ENCODE data around the gene NSUN6.
"Not testable (repeated sequence)": the region's sequence is repeated elsewhere in the genome, so short reads cannot be mapped to it uniquely, and the experiment has no call there.

The NSUN6 gene

DNA sequence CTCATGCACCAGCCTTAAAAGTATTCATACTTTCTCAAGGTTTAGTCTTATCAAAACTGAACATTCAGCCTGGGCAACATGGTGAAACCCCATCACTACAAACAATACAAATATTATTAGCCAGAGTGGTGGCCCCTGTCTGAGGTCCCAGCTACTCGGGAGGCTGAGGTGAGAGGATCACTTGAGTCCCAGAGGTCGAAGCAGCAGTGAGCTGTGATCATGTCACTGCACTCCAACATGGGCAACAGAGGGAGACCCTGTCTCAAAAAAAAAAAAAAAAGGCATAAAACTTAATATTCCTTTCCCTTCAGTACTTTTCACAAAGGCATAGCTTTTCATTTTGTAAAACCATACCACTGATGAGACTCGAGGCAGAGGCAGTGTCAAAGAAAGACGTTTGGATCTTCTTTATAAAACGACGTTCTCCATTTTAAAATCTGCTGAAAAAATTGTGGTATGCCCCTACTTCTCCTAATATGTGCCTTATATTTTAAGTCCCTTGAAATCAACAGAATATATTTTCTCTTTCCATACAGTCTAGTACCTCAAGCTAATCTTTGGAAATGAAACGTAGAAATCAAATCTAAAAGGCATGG, 1.9 kb downstream of the NSUN6 start:
- peak; percentile 35 to 44 for DNase-seq
- no peak for TF ChIP-seq GATA1 (IDR thresholded peaks at IDR 0.05; ENCODE audit: low read depth, low read length)
- TF ChIP-seq POLR2A (IDR thresholded peaks at IDR 0.05; ENCODE audit: low read length), result no peak

DNA sequence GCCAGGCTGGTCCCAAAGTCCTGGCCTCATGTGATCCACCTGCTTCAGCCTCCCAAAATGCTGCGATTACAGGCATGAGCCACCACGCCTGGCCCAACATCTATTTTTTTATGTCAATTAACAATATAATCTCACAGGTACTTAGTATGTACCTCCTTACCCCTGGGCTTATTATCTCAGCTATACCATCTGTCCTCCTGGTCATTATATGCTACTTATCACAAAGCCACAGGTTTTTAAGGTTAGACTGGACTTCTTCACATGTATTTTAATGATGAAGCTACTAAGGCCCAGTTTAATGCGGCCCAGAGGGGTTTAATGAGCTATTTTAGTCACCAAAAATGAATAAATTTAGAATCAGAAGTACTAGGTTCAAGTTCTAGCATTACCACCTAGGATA, 3.4 kb downstream of the NSUN6 start:
- no peak for TF ChIP-seq GATA1 (IDR thresholded peaks at IDR 0.05; ENCODE audit: low read depth, low read length)
- TF ChIP-seq POLR2A (IDR thresholded peaks at IDR 0.05; ENCODE audit: low read length), result no peak
- DNase-seq, result peak in 1 of 2 experiments; percentile 19

DNA sequence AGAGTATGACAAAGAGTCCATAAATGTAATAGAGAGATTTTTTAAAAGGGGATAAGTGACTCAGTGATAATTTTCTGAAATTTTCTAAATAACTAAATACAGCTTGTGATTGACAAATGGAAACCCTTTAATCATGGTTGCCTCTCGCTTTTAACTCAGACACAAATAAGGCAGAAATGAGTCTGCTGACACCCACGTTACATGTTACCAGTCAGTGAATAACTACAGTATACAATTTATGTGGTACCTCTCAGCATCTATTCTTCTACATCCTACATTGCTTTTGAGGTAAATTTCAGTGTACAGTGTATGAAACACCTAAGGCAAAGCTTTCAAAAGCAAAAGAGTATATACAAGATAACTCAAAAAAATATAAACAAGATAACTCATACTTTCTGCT, 4.2 kb downstream of the NSUN6 start:
- no peak for TF ChIP-seq POLR2A (IDR thresholded peaks at IDR 0.05; ENCODE audit: low read length)
- TF ChIP-seq GATA1 (IDR thresholded peaks at IDR 0.05; ENCODE audit: low read depth, low read length), result no peak
- no peak for DNase-seq

DNA sequence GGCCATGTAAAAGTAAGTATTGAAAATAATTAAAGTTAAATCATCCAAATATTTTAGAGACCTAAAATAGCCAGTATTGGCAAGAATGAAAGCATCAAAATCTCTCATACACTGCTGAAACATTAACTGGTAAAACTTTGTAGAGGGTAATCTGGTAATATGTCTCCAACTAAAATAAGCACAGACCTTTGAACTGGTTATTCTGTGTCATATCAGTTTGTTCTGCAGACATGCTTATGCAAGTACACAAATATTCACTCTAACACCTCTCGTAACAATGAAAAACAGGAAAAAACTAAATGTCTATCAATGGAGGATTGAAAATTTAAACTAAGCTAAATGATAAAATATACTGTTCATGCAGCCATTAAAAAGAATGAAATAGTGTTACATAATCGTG, 11.7 kb downstream of the NSUN6 start:
- DNase-seq, result not testable (repeated sequence)

DNA sequence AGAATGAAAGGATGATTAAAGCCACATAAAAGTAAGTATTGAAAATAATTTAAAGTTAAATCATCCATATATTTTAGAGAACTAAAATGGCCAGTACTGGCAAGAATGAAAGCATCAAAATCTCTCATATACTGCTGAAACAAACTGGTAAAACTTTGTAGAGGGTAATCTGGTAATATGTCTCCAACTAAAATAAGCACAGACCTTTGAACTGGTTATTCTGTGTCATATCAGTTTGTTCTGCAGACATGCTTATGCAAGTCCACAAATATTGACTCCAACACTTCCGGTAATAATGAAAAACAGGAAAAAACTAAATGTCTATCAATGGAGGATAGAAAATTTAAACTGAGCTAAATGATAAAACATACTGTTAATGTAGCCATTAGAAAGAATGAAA, 14.0 kb downstream of the NSUN6 start:
- not testable (repeated sequence) for DNase-seq

DNA sequence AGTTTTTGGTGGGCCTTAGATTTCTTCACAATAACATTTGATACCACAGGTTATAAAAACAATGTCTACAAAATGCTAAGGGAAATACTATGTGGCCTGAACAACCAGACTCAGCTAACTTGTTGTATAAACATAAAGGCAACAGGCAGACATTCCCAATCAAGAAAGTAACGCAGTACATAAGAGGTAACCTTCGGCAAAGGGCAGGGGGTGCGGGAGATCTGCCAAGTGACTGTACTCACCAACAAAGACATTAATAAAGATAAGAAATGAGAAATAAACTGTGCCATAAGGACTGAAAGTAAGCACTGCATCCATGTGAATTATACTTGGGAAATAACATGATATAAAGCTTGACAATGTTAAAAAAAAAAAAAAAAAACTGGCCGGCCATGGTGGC, 15.4 kb downstream of the NSUN6 start:
- TF ChIP-seq GATA1 (IDR thresholded peaks at IDR 0.05; ENCODE audit: low read depth, low read length) (no peak), POLR2A (IDR thresholded peaks at IDR 0.05; ENCODE audit: low read length) (no peak)
- no peak for DNase-seq

DNA sequence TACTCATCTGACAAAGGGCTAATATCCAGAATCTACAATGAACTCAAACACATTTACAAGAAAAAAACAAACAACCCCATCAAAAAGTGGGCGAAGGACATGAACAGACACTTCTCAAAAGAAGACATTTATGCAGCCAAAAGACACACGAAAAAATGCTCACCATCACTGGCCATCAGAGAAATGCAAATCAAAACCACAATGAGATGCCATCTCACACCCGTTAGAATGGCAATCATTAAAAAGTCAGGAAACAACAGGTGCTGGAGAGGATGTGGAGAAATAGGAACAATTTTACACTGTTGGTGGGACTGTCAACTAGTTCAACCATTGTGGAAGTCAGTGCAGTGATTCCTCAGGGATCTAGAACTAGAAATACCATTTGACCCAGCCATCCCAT, 18.9 kb downstream of the NSUN6 start:
- DNase-seq, result not testable (repeated sequence)

DNA sequence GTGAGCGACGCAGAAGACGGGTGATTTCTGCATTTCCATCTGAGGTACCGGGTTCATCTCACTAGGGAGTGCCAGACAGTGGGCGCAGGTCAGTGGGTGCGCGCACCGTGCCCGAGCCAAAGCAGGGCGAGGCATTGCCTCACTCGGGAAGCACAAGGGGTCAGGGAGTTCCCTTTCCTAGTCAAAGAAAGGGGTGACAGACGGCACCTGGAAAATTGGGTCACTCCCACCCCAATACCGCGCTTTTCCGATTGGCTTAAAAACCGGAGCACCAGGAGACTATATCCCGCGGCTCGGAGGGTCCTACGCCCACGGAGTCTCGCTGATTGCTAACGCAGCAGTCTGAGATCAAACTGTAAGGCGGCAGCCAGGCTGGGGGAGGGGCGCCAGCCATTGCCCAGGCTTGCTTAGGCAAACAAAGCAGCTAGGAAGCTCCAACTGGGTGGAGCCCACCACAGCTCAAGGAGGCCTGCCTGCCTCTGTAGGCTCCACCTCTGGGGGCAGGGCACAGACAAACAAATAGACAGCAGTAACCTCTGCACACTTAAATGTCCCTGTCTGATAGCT, 23.9 kb downstream of the NSUN6 start:
- peak; percentile 71 to 76 for DNase-seq

DNA sequence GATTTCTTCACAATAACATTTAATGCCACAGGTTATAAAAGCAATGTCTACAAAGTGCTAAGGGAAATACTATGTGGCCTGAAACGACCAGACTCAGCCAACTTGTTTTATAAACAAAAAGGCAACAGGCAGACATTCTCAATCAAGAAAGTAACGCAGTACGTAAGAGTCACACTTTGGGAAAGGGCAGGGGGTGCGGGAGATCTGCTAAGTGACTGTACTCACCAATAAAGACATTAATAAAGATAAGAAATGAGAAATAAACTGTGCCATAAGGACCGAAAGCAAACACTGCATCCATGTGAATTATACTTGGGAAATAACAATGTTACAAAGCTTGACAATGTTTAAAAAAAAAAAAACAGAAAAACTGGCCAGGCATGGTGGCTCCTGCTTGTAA, 25.5 kb downstream of the NSUN6 start:
- DNase-seq, result no peak
- TF ChIP-seq POLR2A (IDR thresholded peaks at IDR 0.05; ENCODE audit: low read length) (no peak), GATA1 (IDR thresholded peaks at IDR 0.05; ENCODE audit: low read depth, low read length) (no peak)

DNA sequence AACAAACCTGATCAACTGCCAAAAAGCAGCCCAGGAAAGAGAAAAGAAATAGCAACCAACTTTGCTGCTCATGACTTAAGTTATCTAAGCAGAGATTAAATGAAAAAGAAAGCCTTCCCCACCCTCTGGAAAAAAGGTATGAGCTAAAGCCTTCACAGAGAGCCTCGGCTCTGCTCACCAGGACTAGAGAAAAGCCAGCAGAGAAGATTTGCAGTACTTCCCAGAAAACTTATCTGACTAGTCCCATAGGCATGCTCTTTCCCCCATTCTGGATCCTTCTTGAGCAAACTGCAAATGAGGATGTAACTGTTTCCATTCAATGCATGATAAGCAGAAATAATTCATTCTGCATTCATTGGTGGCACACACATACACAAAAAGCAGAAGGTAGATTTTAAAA, 27.7 kb downstream of the NSUN6 start:
- DNase-seq, result not testable (repeated sequence)

DNA sequence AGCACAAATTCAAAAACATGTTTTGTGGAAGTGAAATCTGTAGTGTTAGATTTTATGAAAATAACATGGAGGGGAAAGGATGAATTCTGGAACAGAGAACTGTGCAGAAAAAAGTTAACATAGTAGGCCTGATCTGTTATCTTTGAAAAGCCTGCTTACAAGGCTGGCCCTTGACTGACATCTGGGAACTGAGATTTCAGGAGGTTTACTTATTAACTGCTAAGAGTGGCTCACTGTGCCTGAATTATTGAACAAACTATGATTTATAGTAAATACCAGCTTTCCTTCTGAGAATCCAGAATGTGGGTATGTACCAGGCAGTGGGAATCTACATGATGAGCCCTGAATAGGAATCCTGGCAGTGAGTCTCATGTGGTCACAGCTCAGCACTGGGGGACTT, 30.5 kb downstream of the NSUN6 start:
- TF ChIP-seq GATA1 (IDR thresholded peaks at IDR 0.05; ENCODE audit: low read depth, low read length), result no peak
- no peak for TF ChIP-seq POLR2A (IDR thresholded peaks at IDR 0.05; ENCODE audit: low read length)
- no peak for DNase-seq

DNA sequence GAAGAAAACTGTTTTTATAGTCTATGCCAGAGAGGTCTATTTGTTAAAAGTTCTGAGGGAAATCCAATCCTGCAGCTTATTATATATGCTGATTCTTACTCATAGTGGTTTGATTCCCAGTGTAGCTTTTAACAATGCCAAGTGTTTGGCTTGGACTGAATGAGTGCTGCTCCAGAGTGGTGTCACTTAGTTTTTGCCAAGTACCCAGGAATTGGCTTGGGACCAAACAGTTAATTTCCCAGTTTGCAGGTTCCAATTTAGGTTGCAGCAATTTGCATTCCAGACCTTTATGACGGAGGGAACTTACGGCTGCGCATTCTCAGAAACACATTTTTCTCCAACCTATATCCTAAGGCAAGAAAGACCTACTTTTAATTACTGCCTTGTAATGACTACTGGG, 32.4 kb downstream of the NSUN6 start:
- no peak for TF ChIP-seq POLR2A (IDR thresholded peaks at IDR 0.05; ENCODE audit: low read length)
- TF ChIP-seq GATA1 (IDR thresholded peaks at IDR 0.05; ENCODE audit: low read depth, low read length), result no peak

DNA sequence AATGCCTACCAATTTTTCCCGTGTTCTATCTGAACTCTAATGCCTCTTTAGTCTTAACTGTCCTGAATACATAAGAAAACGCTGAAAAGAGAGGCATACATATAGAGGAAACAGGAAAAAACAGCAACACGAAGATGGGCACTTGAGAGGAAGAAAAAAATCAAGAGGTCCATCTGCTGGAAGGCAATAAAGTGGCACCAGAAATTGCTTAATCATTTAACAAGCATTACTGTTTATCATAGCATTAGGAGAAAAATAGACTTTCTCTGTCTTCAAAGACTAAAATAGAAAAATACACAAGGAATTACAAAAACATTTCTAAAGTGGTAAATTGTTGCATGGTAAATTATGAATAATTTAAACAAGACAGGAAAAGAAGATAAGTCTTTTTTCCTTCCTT, 35.0 kb downstream of the NSUN6 start:
- no peak for DNase-seq

More for the DNA sequence above, 32.4 kb downstream of the NSUN6 start:
- no peak for DNase-seq

DNA sequence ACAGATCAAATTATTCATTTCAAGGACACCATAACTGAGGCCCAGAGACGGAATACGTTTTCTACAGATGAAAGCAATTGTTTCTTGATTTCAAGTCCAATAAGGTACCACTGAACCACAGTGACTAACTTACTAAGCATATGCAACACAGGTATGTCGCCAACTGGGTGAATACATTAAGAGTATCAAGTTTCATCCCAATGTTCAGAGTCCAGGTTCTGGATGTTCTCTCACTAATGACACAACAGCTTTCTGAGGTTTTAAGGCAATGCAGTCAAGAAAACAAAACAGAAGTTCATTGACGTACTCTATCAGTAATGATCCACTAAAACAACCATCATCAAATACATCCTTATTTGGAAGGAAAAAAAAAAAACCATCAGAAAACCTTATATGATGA, 35.8 kb downstream of the NSUN6 start:
- DNase-seq, result no peak
- TF ChIP-seq GATA1 (IDR thresholded peaks at IDR 0.05; ENCODE audit: low read depth, low read length) (no peak), POLR2A (IDR thresholded peaks at IDR 0.05; ENCODE audit: low read length) (no peak)

More for the DNA sequence above, 35.0 kb downstream of the NSUN6 start:
- TF ChIP-seq GATA1 (IDR thresholded peaks at IDR 0.05; ENCODE audit: low read depth, low read length), result no peak
- no peak for TF ChIP-seq POLR2A (IDR thresholded peaks at IDR 0.05; ENCODE audit: low read length)

DNA sequence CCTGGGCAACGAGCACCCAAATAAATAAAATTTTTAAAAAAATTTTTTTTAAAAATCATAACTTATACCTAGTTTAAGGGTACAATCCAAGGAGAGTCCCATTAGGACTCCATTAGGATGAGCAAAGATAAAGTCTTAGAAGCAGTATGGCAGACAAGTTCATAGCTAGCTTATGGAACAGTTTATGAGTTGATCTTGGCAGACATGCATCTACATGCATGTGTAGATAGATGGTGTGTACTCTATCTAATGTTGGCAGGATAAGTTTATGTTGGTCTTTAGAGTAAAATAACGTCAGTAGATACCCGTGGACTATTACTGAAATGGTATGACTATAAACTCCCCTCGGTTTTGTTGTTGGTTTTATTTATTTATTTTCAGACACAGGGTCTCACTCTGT, 40.2 kb downstream of the NSUN6 start:
- TF ChIP-seq POLR2A (IDR thresholded peaks at IDR 0.05; ENCODE audit: low read length) (no peak), GATA1 (IDR thresholded peaks at IDR 0.05; ENCODE audit: low read depth, low read length) (no peak)
- no peak for DNase-seq

DNA sequence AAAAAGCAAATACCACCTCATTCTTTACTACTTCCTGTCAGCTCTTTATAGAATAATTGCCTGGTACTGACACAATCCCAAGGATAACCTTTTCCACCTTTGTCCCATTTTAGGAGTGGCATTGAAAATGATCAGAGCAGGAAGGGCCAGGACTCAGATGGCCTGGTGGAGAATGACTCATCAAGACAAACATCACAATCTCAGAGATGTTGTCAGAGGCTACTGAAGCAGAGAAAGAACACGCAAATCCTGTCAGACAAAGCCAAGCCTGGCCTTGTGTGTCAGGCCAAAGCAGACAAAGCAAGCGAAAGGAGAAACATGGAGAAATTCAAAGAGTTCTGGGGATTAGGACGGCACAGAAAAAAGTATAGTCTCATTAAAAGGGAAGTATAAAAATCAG, 40.9 kb downstream of the NSUN6 start:
- no peak for TF ChIP-seq GATA1 (IDR thresholded peaks at IDR 0.05; ENCODE audit: low read depth, low read length)
- TF ChIP-seq POLR2A (IDR thresholded peaks at IDR 0.05; ENCODE audit: low read length), result no peak
- no peak for DNase-seq

All from erythroblast (primary cell).